Measurements from ENCODE around the gene C1orf35. TPM values are rescaled to one million over a fixed set of nuclear protein-coding genes. Genes with fewer than 3 reads are reported as not detected.
A peak's percentile ranks its signal among the peaks of the same experiment; 100 is the strongest.

Gene C1orf35
- total and polyA plus RNA-seq, 9 of the 15 experiments (the other 6 are each of a cell fraction or from before 2014, with no cell fraction given) = 3.2 to 48.7 (median 12.5) TPM

GRCh38 chr1:228139406-228139930 is 36.3 kb upstream of the C1orf35 start (continued):
- TF ChIP-seq FOXP1 (CRISPR knock-in tag; IDR thresholded peaks at IDR 0.05) = peak; percentile 30; the same call in 1 of the 2 replicates
- peak; percentile 35 for TF ChIP-seq TBP (optimal IDR thresholded peaks at IDR 0.05; ENCODE audit: low read depth, low read length)
- TF ChIP-seq E2F4 (CRISPR knock-in tag; IDR thresholded peaks at IDR 0.05; ENCODE audit: low read depth) = no peak
- no peak for TF ChIP-seq PHB2 (IDR thresholded peaks at IDR 0.05; ENCODE audit: low read depth)
- TF ChIP-seq HMG20A (CRISPR knock-in tag; conservative IDR thresholded peaks at IDR 0.05) = no peak
- TF ChIP-seq SMARCE1 (IDR thresholded peaks at IDR 0.05) = 0 out of 2 replicates have a peak, but pooled peaks have one; percentile 17
- TF ChIP-seq CHD7 (IDR thresholded peaks at IDR 0.05; ENCODE audit: low read depth, low read length) = no peak
- no peak for TF ChIP-seq NFIX (CRISPR knock-in tag; IDR thresholded peaks at IDR 0.05; ENCODE audit: low read depth)
- TF ChIP-seq HDAC2 (IDR thresholded peaks at IDR 0.05) = peak; percentile 56; the same call in 1 of the 2 replicates
- no peak for TF ChIP-seq ZNF707 (CRISPR knock-in tag; conservative IDR thresholded peaks at IDR 0.05)
- no peak for TF ChIP-seq MCM2 (IDR thresholded peaks at IDR 0.05; ENCODE audit: low read depth)
